Measurements from ENCODE around the gene ANKRD65. TPM values are rescaled to one million over a fixed set of nuclear protein-coding genes. Genes with fewer than 3 reads are reported as not detected.

ANKRD65 gene
- total RNA-seq, 1 experiment from 2014 or later: not detected

GRCh38 chr1:1423245-1423597, 2.1 kb upstream of the ANKRD65 start:
- Histone ChIP-seq H2AFZ (ENCODE audit: low read depth, low read length, poor library complexity, severe bottlenecking) (no peak overlapping the region), H3K27me3 (ENCODE audit: insufficient read depth, low read length) (no peaks in the 10 kb centered on the region), H3K27ac (ENCODE audit: low read depth, low read length) (0 out of 2 replicates have a peak overlapping the region, but pooled peaks have one; percentile 40), H3K4me3 (replicated peaks in 1 of 2; ENCODE audit: low read depth in 1 of 2, low read length in 2 of 2) (no peak overlapping the region), H3K9ac (ENCODE audit: low read length) (no peak overlapping the region), H3K9me2 (ENCODE audit: insufficient read depth) (no peaks in the 10 kb centered on the region), H3K36me3 (ENCODE audit: control insufficient read depth in 1 of 2, insufficient read depth in 2 of 2, low read length in 2 of 2) (no peaks in the 10 kb centered on the region), H3K4me1 (ENCODE audit: control insufficient read depth in 1 of 2, insufficient read depth in 2 of 2, low read length in 2 of 2) (peaks cover 21 to 43% of the 10 kb centered on the region in 2 experiments), H3K79me2 (ENCODE audit: insufficient read depth, low read length) (no peaks in the 10 kb centered on the region), H3K4me2 (ENCODE audit: low read length) (peak overlapping the region; percentile 50), H3K9me3 (ENCODE audit: control insufficient read depth in 1 of 2, insufficient read depth in 1 of 2, low read depth in 1 of 2, low read length in 2 of 2) (no peaks in the 10 kb centered on the region), H4K20me1 (ENCODE audit: insufficient read depth) (no peaks in the 10 kb centered on the region)
- ChIA-PET RAD21 (ENCODE audit: low non-redundant PET in 1 of 2, low total read pairs in 2 of 2, uncharacterized antibody in 2 of 2, unreplicated experiment in 2 of 2) (no interaction called here), POLR2A (interaction anchor here (0.9 to 1.3 kb wide), 2 partner anchors 11 to 16 kb away, joined by 3 read pairs; partner anchors contain the start of gene MRPL20), CTCF (no interaction called here)
- no peak for ATAC-seq
- intact Hi-C loops (cut with micrococcal nuclease): no loop called here
- no TSS peak for BruUV-seq (replicated peaks)
- no peak for DNase-seq (ENCODE audit: low read depth, low spot score)
- TF ChIP-seq ZNF274 (IDR thresholded peaks at IDR 0.05; ENCODE audit: low read depth, low read length) (no peak), YY1 (IDR thresholded peaks at IDR 0.05; ENCODE audit: extremely low read depth, insufficient replicate concordance, low read depth, low read length) (no peak), REST (IDR thresholded peaks at IDR 0.05; ENCODE audit: low read depth) (no peak), ZFX (IDR thresholded peaks at IDR 0.05) (no peak), POLR2A (IDR thresholded peaks at IDR 0.05; ENCODE audit: borderline replicate concordance, extremely low read depth, insufficient read depth, insufficient read length) (no peak)
